ENCODE measurements around the gene NEU3.

Gene NEU3

DNA sequence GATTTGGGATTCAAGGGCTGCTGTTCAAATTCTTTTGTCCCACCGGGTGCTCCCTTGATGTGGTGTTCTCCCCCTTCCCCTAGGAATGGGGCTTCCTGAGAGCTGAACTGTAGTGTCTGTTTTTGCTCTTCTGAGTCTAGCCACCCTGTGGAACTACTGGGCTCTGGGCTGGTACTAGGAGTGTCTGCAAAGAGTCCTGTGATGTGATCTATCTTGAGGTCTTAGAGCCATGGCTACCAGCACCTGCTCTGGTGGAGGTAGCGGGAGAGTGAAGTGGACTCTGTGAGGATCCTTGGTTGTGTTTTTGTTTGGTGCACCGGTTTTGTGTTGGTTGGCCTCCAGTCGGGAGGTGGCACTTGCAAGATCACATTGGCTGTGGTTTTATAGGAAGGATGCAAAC lies 61.8 kb downstream of the NEU3 start:
- no peak for TF ChIP-seq ZNF274 (IDR thresholded peaks at IDR 0.05; ENCODE audit: low read depth, low read length)

DNA sequence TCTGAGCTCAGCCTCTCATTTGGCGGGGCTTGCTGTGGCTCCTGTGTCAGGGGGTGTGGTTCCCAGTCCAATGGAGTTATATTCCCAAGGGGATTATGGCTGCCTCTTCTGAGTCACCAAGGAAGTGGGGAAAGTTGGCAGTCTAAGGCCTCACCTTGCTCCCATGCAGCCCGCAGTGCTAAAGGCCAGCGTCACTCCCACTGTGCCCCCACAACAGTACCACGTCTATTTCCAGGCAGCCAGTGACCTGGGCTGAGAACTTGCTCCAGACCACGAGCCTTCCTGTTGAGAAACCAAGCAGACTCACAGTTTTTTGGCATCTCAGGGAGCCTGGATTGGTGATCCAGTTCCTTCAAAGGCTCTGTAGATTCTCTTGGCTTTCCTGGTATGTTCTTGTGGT lies 62.3 kb downstream of the NEU3 start:
- TF ChIP-seq ZNF274 (IDR thresholded peaks at IDR 0.05; ENCODE audit: low read depth, low read length): no peak
- no peak overlapping the region for H3K4me3 ChIP-seq (ENCODE audit: low read length)

More for the DNA sequence above, 61.8 kb downstream of the NEU3 start:
- H3K4me3 ChIP-seq (ENCODE audit: low read length): no peak overlapping the region; the same call in 1 of the 2 replicates

DNA sequence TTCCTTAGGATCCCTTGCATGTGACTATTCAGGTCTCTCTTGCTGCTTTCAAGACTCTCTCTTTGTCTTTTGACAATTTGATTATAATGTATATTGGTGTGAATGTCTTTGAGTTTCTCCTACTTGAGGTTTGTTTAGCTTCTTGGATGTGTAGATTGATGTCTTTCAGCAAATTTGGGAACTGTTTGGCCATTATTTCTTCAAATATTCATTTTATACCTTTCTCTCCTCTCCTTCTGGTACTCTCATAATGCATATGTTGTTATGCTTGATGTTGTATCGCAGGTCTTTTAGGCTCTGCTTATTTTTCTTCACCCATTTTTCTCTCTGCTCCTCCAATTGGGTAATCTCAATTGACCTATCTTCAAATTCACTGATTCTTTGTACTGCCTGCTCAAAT lies 63.7 kb downstream of the NEU3 start:
- no peak overlapping the region for H3K4me3 ChIP-seq (ENCODE audit: low read length)
- TF ChIP-seq ZNF274 (IDR thresholded peaks at IDR 0.05; ENCODE audit: low read depth, low read length): no peak

DNA sequence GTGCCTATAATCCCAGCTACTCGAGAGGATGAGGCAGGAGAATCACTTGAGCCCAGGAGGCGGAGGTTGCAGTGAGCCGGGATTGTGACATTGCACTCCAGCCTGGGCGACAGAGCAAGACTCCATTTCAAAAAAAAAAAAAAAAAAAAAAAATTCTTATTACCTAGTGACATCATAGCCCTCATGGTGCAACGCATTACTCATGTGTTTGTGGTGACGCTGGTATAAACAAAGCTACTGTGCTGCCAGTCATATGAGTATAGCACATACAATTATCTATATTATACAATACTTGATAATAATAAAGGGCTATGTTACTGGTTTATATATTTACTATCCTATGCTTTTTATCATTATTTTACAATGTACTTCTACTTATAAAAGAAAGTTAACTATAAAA lies 66.8 kb downstream of the NEU3 start:
- H3K4me3 ChIP-seq (ENCODE audit: low read length): no peak overlapping the region

DNA sequence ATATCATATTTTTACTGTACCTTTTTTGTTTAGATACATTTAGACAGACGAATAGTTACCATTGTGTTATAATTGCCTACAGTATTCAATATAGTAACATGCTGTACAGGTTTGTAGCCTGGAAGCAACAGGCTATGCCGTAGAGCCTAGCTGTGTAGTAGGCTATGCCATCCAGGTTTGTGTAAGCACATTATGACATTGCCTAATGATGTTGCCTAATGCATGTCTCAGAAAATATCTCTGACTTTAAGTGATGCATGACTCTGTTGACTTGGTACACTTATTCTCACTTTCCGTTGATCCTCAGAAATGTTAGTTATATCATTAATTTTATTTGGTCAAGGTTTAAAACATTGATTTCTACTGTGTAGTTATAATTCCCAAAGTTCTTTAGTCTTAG lies 68.1 kb downstream of the NEU3 start:
- TF ChIP-seq ZNF274 (IDR thresholded peaks at IDR 0.05; ENCODE audit: low read depth, low read length): no peak
- no peak overlapping the region for H3K4me3 ChIP-seq (ENCODE audit: low read length)

More for the DNA sequence above, 66.8 kb downstream of the NEU3 start:
- TF ChIP-seq ZNF274 (IDR thresholded peaks at IDR 0.05; ENCODE audit: low read depth, low read length): no peak

DNA sequence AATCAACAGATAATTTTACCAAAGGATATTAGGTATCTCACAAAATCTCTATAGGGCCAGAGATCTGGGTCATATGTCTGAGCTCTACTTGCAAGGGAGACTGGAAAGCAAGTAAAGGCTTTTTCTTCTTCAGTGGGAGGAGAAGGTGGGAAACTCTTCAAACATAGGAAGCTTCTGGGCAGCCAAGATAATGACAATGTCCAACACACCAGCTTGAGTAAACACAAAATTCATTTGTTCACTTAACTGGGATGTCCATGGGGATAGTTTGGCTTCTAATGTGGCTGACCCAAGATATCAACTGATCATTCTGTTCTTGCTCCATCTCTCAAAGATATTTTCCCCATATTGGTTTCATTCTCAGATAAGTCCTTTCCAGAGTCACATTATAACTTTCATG lies 70.6 kb downstream of the NEU3 start:
- no peak for TF ChIP-seq ZNF274 (IDR thresholded peaks at IDR 0.05; ENCODE audit: low read depth, low read length)
- no peak overlapping the region for H3K4me3 ChIP-seq (ENCODE audit: low read length)

DNA sequence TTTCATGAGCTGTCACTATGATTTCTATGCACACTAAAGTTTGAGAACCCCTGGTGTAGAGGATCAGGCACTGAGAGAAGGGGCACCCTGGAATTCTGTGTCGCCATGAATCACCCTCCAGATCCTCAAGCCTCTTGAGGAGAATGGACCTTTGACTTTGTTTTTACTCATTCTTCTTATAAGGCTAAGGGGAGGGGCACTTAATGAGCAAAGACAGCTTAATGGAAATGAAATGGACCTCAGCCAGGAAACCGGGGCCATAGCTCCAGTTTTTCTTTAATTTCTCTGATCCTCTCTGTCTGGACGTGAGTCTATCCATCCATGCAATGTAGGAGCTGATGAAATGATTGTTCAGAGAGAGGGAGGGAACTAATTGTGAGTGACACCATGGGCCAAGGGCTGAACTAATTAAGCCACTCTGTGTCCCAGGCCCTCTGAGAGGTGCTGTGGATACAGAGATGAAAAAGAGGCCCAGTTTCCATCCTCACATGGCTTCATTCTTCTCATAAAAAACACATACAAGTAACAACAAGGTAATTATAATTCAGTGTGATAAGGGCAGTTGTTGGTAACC lies 75.1 kb downstream of the NEU3 start:
- TF ChIP-seq ZNF274 (IDR thresholded peaks at IDR 0.05; ENCODE audit: low read depth, low read length): no peak
- no peak overlapping the region for H3K4me3 ChIP-seq (ENCODE audit: low read length)

DNA sequence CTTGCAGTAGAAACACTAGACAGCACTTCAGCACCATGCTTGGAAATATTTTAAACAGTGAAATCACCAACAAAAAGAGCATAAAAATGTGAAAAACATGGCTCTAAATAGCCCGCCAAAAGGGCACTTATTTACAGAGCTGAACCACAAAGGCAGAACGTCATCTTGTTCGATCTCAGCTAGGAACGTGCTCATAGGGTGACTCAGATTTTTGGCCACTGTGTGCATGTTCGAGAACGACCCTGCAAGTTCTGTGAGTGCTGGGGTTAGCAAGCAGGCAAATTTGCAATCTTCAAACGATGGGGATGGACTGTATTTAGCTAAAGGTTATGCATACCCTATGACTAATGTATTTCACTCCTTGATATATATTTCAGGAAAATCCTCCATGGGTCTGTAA lies 77.3 kb downstream of the NEU3 start:
- no peak overlapping the region for H3K4me3 ChIP-seq (ENCODE audit: low read length)
- TF ChIP-seq ZNF274 (IDR thresholded peaks at IDR 0.05; ENCODE audit: low read depth, low read length): no peak

Data from GM08714 (cell line).